Measurements from ENCODE around the gene TNFRSF8.

DNA sequence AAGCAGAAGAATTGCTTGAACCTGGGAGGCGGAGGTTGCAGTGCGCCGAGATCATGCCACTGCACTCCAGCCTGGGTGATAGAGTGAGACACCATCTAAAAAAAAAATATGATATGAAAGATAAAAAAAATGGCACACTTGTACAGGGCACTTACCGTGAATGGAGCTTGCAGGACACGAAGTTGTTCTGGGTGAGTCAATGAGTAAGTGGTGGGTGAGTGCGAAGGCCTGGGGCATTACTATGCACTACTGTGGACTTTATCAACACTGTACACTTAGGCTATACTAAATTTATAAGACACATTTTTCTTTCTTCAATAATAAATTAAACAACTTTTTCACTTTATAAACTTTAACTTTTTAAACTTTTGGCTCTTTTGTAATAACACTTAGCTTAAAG, 37.0 kb downstream of the TNFRSF8 start:
- TF ChIP-seq CTCF (IDR thresholded peaks at IDR 0.05), result no peak
- no peak for TF ChIP-seq POLR2A (IDR thresholded peaks at IDR 0.05)

Measured in esophagus squamous epithelium (tissue), 4 donors.